GM19193 (cell line): ENCODE results near the gene STK25.

Source experiments
- POLR2A ChIP-seq: IDR thresholded peaks from 4 replicates; pipeline ENCODE4 v1.6.1; 2011; ENCODE audit not compliant: insufficient read depth, insufficient read length; ENCODE audit errors: extremely low read depth

Gene STK25

GRCh38 chr2:241469746-241470145 is 38.6 kb downstream of the STK25 start:
- no peak for TF ChIP-seq POLR2A

GRCh38 chr2:241468476-241468781 is 40.0 kb downstream of the STK25 start:
- no peak for TF ChIP-seq POLR2A

- TF ChIP-seq POLR2A: no peak
Measured at GRCh38 chr2:241467777-241468475, 40.5 kb downstream of the STK25 start.

- TF ChIP-seq POLR2A: no peak
Measured at GRCh38 chr2:241466230-241466629, 42.2 kb downstream of the STK25 start.

DNA sequence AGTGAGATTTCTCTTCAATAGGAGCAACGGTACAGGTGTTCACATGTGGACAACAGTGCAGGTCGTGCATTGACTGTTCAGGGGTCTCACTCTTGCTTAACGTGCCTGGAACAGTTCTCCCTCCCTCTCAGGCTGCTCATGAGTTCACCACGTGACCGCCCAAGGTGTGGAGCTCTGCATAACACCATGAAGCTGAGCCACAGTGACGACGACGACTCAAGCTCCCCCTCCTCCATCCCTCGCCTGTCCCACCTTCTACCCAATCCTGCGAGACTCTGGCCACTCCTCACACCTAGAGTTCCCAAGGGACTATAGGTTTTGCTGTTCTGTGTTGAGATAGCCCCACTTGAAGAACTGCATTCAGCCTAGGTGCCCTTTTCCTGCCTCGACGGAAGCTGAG is 42.8 kb downstream of the STK25 start:
- TF ChIP-seq POLR2A: no peak

DNA sequence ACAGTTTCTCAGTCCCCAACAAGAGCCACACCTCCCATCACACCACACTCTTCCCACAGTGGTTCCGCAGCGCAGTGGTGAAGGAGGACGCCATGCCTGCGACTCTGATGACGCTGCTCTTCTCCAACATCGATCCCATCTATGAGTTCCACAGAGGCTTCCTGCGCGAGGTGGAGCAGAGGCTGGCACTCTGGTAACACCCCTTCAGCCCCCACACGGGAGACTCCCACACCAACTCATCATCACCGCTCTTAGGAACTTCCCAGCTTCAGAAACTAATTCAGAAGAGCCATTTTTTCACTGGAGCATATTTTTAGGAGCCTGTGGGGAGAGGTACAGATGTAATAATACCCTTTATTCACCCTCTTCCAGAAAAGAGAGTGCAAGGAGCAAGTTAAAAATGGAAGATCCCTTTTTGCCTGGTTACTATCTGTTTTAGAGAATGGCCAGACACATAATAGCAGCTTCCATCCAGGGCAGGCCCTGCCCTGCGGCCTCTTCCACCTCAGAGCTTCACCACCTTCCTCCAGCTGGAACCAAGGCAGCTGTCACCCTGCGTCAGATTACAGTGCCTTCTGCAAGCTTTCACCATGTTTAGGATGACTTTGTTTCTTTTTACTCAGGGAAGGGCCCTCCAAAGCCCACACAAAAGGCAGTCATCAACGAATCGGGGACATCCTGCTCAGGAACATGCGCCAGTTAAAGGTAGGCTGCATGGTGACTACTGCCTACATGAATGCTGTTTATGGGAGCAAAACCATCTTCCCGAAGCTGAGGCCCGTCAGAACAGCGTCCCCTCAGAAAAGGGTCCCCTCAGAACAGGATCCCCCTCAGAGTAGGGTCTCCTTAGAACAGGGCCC is 44.9 kb downstream of the STK25 start:
- TF ChIP-seq POLR2A: no peak

GRCh38 chr2:241461693-241462677 is 46.4 kb downstream of the STK25 start:
- no peak for TF ChIP-seq POLR2A

- no peak for TF ChIP-seq POLR2A
Measured at GRCh38 chr2:241460631-241461030, 47.8 kb downstream of the STK25 start.

- no peak for TF ChIP-seq POLR2A
Measured at GRCh38 chr2:241459520-241459919, 48.9 kb downstream of the STK25 start.

DNA sequence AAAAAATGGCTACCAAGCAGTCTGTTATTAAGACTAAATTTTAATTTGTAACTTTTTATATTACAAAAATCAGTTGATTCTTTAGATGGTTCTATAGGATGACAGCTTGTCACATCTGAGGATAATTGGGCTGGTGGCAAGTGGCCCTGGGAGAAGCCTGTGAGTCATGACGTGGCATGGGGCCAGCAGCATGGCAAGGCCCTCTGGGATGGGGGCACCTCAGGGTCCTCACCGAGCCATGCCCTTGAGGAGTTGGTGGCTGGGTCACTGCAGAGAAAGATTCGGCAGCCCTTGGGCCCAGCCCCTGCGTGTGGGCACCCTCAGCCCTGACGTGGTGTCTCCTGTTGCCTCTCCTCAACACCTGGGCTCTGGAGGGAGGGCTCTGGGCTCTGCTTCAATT is 49.7 kb downstream of the STK25 start:
- TF ChIP-seq POLR2A: no peak

GRCh38 chr2:241456546-241456945 is 51.8 kb downstream of the STK25 start:
- TF ChIP-seq POLR2A: no peak

DNA sequence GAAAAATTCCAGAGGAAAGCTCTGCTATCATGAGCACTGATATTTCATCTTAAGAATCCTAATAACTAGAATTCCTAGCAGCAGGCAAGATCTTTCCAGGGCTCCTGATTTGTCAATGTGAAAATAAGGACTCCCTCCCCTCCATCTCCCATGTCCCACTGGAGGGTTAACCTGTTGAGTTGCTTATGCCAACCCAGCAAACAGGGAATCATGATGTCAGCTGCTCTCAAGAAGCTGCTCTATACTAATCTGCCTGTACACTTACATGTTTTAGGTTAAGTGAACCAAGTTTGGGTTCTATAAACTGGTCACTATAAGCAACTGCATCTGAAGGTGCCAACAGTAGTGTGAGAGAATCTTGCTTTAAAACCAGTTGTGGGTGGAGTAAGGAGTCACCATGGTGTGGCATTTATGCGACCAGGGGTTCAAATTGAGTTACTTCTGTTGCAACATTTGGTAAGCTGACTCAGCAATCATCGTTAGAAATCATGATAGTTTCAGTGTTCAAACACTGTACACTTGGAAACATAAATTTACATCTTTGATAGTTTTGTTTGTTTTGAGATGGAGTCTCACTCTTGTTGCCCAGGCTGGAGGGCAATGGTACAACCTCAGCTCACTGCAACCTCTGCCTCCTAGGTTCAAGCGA is 53.4 kb downstream of the STK25 start:
- no peak for TF ChIP-seq POLR2A

- no peak for TF ChIP-seq POLR2A
Measured at GRCh38 chr2:241451840-241452506, 56.4 kb downstream of the STK25 start.

DNA sequence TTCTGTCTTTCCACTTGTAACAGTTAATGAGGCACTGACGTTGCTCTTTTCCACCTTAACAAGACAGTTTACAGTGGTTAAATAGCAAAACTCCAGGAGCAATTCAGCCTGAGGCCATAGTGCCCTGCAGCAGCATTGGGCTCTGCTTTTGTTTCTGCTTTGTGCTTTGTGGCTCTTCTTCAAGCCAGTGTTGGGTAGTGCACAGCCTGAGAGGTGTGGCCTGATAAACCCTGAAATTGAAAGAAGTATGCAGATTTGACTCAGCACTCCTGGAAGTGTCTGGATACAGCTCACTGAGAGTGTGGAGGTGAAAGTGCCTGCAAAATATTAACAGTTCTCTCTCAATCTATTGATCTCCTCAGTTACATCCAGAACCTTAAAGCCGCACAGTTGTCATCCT is 63.0 kb downstream of the STK25 start:
- TF ChIP-seq POLR2A: no peak
